Loucy (cell line): ENCODE results near the gene CHCHD6.

Experiments used
- CTCF ChIP-seq: fragments of 200-600 bp; sonication (generic); conservative IDR thresholded peaks from 2 replicates; pipeline ENCODE4 v1.5.1; 2014; ENCODE audit warnings: mild to moderate bottlenecking, antibody characterized with exemption, low read length
- EZH2phosphoT487 ChIP-seq: fragments of 200-600 bp; IDR thresholded peaks from 2 replicates; pipeline ENCODE4 v1.6.1; 2018; ENCODE audit warnings: antibody characterized with exemption, mild to moderate bottlenecking, moderate library complexity, borderline replicate concordance

- no peak for TF ChIP-seq CTCF
- TF ChIP-seq EZH2phosphoT487 = no peak
Observed at GRCh38 chr3:126924458-126924857, 220.4 kb downstream of the CHCHD6 start.
